Neuron (in vitro differentiated cells): ENCODE measurements around the gene ATP6V0E2.

Source experiments
- H2AFZ ChIP-seq: one replicate; pipeline ENCODE4 v1.6.1; 2013; ENCODE audit warnings: low read depth, mild to moderate bottlenecking, inconsistent platforms, low read length, moderate library complexity
- H3K27me3 ChIP-seq: one replicate; pipeline ENCODE4 v1.6.1; 2013; ENCODE audit warnings: low read length; ENCODE audit not compliant: insufficient read depth
- H3K36me3 ChIP-seq: one replicate; pipeline ENCODE4 v1.6.1; 2013; ENCODE audit warnings: low read length; ENCODE audit not compliant: insufficient read depth
- H3K4me1 ChIP-seq: one replicate; pipeline ENCODE4 v1.6.1; 2013; ENCODE audit warnings: low read length; ENCODE audit not compliant: insufficient read depth
- H3K4me3 ChIP-seq: 2 replicates; pipeline ENCODE4 v1.5.1; 2013; ENCODE audit warnings: mild to moderate bottlenecking, low read length, moderate library complexity
- H3K9me3 ChIP-seq: one replicate; pipeline ENCODE4 v1.6.1; 2013; ENCODE audit warnings: low read length

Gene ATP6V0E2

DNA sequence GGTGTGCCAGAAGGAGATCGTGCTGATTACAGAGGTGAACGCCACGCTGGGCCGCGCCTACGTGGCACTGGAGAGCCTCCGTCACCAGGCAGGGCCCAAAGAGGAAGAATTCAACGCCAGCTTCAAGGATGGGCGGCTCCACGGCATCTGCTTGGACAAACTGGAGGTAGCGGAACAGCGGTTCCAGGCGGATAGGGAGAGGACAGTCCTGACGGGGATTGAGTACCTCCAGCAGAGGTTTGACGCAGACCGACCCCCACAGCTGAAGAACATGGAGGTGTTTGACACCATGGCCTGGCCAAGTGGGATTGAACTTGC is 12.1 kb upstream of the ATP6V0E2 start:
- peaks cover 33% of the 10 kb centered on the region for H3K36me3 ChIP-seq

GRCh38 chr7:149862156-149862555 is 11.6 kb upstream of the ATP6V0E2 start:
- H3K4me3 ChIP-seq = no peak overlapping the region
- H3K27me3 ChIP-seq = no peaks in the 10 kb centered on the region
- H2AFZ ChIP-seq = no peak overlapping the region
- peaks cover 33% of the 10 kb centered on the region for H3K36me3 ChIP-seq
- no peaks in the 10 kb centered on the region for H3K4me1 ChIP-seq
- H3K9me3 ChIP-seq = no peaks in the 10 kb centered on the region

More for the DNA sequence above, 12.1 kb upstream of the ATP6V0E2 start:
- no peaks in the 10 kb centered on the region for H3K4me1 ChIP-seq
- H2AFZ ChIP-seq = no peak overlapping the region
- no peak overlapping the region for H3K4me3 ChIP-seq
- no peaks in the 10 kb centered on the region for H3K9me3 ChIP-seq
- no peaks in the 10 kb centered on the region for H3K27me3 ChIP-seq

GRCh38 chr7:149863500-149863899 is 10.3 kb upstream of the ATP6V0E2 start:
- H3K4me3 ChIP-seq = no peak overlapping the region
- H3K4me1 ChIP-seq = no peaks in the 10 kb centered on the region
- H3K36me3 ChIP-seq = peaks cover 36% of the 10 kb centered on the region
- H3K9me3 ChIP-seq = no peaks in the 10 kb centered on the region
- H2AFZ ChIP-seq = no peak overlapping the region
- H3K27me3 ChIP-seq = no peaks in the 10 kb centered on the region

GRCh38 chr7:149864023-149864422 is 9.7 kb upstream of the ATP6V0E2 start:
- no peak overlapping the region for H3K4me3 ChIP-seq
- H3K36me3 ChIP-seq = peaks cover 40% of the 10 kb centered on the region
- H2AFZ ChIP-seq = no peak overlapping the region
- no peaks in the 10 kb centered on the region for H3K9me3 ChIP-seq
- H3K4me1 ChIP-seq = no peaks in the 10 kb centered on the region
- no peaks in the 10 kb centered on the region for H3K27me3 ChIP-seq

DNA sequence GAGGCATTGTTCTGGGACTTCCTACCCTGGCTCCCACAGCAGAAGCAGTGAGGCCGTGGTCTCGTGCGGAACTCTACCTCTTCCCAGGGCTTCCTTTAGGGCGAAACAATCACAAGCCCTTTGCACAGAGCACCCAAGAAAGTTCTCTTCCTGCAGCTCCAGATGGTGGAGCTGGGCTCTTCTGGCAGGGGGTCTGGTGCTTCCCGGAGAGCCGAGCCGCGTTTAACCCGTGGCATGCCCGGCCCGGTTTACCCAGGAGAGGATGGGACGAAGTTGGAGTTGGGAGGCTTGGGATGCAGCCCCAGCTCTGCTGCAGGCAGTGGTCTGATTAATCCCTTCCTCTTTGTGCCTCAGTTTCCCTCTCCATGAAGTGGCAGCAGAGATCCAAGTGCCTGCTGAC is 9.0 kb upstream of the ATP6V0E2 start:
- no peak overlapping the region for H3K4me3 ChIP-seq
- no peaks in the 10 kb centered on the region for H3K27me3 ChIP-seq
- H3K4me1 ChIP-seq = no peaks in the 10 kb centered on the region
- no peak overlapping the region for H2AFZ ChIP-seq
- H3K9me3 ChIP-seq = no peaks in the 10 kb centered on the region
- peaks cover 40% of the 10 kb centered on the region for H3K36me3 ChIP-seq

DNA sequence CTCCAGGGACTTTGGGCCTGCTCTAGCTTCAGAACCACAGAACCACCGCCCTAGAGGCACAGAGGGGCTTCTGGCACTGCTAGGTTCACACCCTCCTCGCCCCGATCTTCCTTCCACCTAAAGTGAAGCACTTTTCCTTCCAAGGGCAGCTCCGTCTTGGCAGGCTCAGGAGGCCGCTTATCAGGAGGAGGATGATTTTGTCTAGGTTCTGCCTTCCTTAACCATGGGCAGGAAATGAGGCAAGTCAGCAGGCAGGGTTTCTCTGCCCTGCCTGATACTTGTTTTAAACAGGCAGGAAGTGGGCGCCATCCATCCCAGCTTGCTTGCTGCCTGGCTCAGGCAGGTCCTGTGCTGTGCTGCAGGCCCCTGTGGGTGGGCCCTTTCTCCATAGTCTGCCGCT is 8.3 kb upstream of the ATP6V0E2 start:
- H3K9me3 ChIP-seq = no peaks in the 10 kb centered on the region
- H3K36me3 ChIP-seq = peaks cover 39% of the 10 kb centered on the region
- no peak overlapping the region for H2AFZ ChIP-seq
- H3K4me3 ChIP-seq = no peak overlapping the region
- H3K27me3 ChIP-seq = no peaks in the 10 kb centered on the region
- no peaks in the 10 kb centered on the region for H3K4me1 ChIP-seq

DNA sequence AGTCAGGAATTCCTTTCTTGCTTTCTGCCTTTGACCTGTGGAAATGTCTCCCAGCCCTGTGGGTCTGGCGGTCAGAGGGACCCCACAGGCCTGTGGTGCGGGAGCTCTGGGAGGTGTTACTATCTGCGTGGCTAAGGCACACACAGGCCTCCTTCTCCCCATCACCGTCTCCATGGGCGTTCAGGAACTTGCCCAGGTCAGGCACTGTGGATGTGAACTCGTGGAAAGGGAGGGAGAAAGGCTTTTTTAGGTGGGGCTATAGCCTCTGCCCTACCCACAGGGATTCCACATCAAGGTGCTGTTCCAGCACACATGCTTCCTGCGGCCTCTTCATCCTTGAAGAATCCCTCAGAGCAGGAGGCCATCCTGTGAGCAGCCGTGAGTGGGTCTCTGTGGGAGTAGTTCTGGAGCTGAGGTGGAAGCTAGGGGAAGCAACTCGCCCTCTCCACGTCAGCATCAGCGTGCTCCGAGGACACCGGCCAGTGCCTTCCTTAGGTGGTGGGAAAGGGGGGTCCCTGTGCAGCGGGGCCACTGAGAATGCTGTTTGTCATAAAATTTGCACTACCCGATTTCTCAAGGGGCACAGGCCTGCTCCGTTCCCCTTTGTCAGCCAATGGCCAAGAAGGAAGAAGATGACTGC is 7.5 kb upstream of the ATP6V0E2 start:
- Histone ChIP-seq H3K4me1 (no peaks in the 10 kb centered on the region), H3K4me3 (no peak overlapping the region), H3K27me3 (no peaks in the 10 kb centered on the region), H3K9me3 (no peaks in the 10 kb centered on the region), H3K36me3 (peaks cover 32% of the 10 kb centered on the region), H2AFZ (no peak overlapping the region)

DNA sequence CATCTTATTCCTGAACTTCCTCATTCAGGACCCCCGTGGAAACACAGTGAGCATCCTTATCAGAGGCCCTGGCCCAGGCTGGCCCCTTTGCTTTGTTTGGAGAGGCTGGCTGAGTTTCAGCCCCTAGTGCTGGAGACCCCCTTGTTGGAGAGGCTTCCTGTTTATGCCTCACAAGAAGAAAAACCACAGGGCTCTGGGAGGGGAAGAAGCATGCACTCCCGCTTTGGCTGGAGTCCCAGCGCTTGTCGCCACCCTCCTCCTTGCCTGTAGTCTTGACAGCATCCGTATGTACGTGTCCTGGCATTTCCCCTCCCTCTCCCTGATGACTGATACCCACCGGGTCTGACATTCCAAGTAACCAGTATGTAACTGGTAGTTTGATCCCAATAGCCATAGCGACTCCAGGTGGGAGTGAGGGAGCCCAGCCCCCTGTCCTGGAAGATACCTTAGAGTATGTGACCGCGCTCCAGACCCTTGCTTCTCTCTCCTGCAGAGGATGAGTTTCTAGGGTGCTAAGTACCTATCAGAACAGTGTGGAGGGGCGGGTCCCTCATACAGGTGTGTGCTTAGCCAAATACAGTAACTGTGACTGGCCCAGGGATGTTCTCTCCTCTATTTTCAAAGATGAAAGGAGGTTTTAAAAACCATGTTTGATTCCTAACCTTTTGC is 6.9 kb upstream of the ATP6V0E2 start:
- no peaks in the 10 kb centered on the region for H3K27me3 ChIP-seq
- no peaks in the 10 kb centered on the region for H3K9me3 ChIP-seq
- H3K36me3 ChIP-seq = peaks cover 26% of the 10 kb centered on the region
- no peak overlapping the region for H2AFZ ChIP-seq
- H3K4me3 ChIP-seq = no peak overlapping the region
- no peaks in the 10 kb centered on the region for H3K4me1 ChIP-seq

- H3K9me3 ChIP-seq = no peaks in the 10 kb centered on the region
- no peaks in the 10 kb centered on the region for H3K27me3 ChIP-seq
- H2AFZ ChIP-seq = no peak overlapping the region
- no peak overlapping the region for H3K4me3 ChIP-seq
- H3K36me3 ChIP-seq = peaks cover 16% of the 10 kb centered on the region
- peaks cover 4% of the 10 kb centered on the region for H3K4me1 ChIP-seq
Measured at GRCh38 chr7:149867762-149868622, 5.8 kb upstream of the ATP6V0E2 start.

GRCh38 chr7:149868623-149869290 is 5.0 kb upstream of the ATP6V0E2 start:
- Histone ChIP-seq H3K36me3 (peaks cover 10% of the 10 kb centered on the region), H3K4me1 (peaks cover 4% of the 10 kb centered on the region), H2AFZ (no peak overlapping the region), H3K4me3 (no peak overlapping the region), H3K27me3 (no peaks in the 10 kb centered on the region), H3K9me3 (no peaks in the 10 kb centered on the region)

DNA sequence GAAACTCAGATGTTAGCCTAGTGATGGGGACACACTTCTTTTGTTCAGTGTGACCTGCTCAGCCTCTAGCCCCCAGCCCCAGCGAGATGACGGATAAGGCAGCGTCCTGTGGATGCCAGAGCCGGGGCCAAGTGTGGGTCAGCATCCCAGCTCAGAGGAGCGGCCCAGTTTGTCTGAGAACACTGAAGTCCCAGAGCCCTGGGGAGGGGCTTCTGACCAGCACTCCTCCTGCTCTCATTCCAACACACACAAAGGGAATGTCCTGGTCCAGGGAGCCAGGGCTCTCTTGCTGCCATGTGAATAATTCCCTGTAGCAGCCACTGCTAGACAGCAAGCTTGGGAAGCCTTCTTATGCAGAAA is 4.5 kb upstream of the ATP6V0E2 start:
- H3K4me1 ChIP-seq = peaks cover 6% of the 10 kb centered on the region
- no peak overlapping the region for H3K4me3 ChIP-seq
- no peaks in the 10 kb centered on the region for H3K27me3 ChIP-seq
- H3K9me3 ChIP-seq = no peaks in the 10 kb centered on the region
- H2AFZ ChIP-seq = no peak overlapping the region
- peaks cover 7% of the 10 kb centered on the region for H3K36me3 ChIP-seq

DNA sequence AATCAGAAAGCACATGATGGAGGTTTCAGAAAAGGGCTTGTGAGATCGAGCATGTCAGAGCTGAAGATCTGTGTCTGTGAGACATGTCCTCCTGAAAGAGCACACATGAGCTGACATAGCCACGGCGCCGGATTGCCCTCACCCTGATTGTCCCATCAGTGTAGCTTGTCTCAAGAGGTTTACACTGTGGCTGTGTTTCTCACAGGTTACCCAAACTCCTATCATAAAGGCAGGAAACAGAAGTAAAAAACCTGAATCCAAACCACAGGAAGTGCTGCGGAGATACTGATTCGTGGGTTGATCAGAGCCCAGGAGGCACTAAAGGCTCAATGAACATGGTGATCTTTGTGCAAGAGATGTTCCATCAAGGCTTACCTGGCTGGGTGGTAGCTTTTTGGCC is 3.9 kb upstream of the ATP6V0E2 start:
- H3K27me3 ChIP-seq = no peaks in the 10 kb centered on the region
- no peaks in the 10 kb centered on the region for H3K9me3 ChIP-seq
- peaks cover 12% of the 10 kb centered on the region for H3K4me1 ChIP-seq
- H3K4me3 ChIP-seq = no peak overlapping the region
- H2AFZ ChIP-seq = no peak overlapping the region
- peaks cover 7% of the 10 kb centered on the region for H3K36me3 ChIP-seq

DNA sequence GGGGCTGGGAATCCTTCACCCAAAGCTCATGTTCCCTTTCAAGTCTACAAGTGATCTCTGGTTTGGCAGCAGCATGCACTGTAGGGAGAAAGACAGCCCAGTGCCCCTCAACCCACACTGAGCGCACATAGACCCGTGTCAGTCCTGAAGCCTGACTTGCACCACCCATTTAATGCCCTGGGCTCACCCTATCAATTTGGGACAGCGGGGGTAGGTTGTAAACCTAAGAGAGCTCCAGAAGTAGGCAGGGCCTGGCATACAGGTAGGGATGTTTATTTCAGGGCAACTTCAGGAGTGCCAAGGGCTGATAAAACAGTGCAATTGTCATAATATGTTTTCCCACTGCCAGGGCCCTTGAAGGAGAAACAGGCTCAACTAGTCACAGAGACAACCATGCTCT is 3.5 kb upstream of the ATP6V0E2 start:
- Histone ChIP-seq H3K9me3 (no peaks in the 10 kb centered on the region), H2AFZ (no peak overlapping the region), H3K27me3 (no peaks in the 10 kb centered on the region), H3K4me3 (no peak overlapping the region), H3K36me3 (peaks cover 7% of the 10 kb centered on the region), H3K4me1 (peaks cover 15% of the 10 kb centered on the region)
